Neuron (in vitro differentiated cells): ENCODE results near the gene MED15.

Experiments
- H2AFZ ChIP-seq: one replicate; pipeline ENCODE4 v1.6.1; 2013; ENCODE audit warnings: low read depth, mild to moderate bottlenecking, inconsistent platforms, low read length, moderate library complexity
- H3K27me3 ChIP-seq: one replicate; pipeline ENCODE4 v1.6.1; 2013; ENCODE audit warnings: low read length; ENCODE audit not compliant: insufficient read depth
- H3K36me3 ChIP-seq: one replicate; pipeline ENCODE4 v1.6.1; 2013; ENCODE audit warnings: low read length; ENCODE audit not compliant: insufficient read depth
- H3K4me1 ChIP-seq: one replicate; pipeline ENCODE4 v1.6.1; 2013; ENCODE audit warnings: low read length; ENCODE audit not compliant: insufficient read depth
- H3K4me3 ChIP-seq: 2 replicates; pipeline ENCODE4 v1.5.1; 2013; ENCODE audit warnings: mild to moderate bottlenecking, low read length, moderate library complexity
- H3K9me3 ChIP-seq: one replicate; pipeline ENCODE4 v1.6.1; 2013; ENCODE audit warnings: low read length

MED15 gene

DNA sequence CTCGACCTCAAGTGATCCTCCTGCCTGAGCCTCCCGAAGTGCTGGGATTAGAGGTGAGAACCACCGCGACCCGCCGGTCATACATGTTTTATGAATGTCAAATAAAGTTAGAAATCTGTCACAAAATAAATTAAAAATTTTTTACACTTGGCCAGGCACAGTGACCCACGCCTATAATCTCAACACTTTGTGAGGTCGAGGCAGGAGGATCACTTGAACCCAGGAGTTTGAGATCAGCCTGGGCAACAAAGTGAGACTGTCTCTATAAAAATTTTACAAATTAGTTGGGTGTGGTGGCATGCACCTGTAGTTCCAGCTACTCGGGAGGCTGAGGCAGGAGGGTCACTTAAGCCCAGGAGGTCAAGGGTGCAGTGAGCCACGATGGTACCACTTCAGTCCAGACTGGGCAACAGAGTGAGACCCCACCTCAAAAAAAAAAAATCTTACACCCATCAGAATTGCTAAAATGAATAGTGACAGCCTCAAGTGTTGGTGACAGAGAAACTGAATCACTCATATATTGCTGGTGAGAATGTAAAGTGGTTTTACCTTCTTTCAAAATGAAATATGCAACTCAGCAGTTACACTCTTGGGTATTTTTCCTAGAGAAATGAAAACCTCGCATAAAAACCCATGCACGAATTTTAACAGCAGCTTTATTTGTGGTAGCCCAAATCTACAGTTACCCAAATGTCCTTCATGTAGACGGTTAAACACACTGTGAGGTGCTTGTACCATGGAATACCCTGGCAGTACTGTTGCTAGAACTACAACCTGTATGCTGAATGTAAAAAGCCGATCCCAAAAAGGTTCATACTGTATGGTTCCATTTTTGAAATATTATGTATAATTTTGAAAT lies 55.4 kb downstream of the MED15 start:
- Histone ChIP-seq H2AFZ (no peak overlapping the region), H3K9me3 (peaks cover 12% of the 10 kb centered on the region), H3K4me3 (no peak overlapping the region), H3K4me1 (no peaks in the 10 kb centered on the region), H3K36me3 (peaks cover 55% of the 10 kb centered on the region), H3K27me3 (no peaks in the 10 kb centered on the region)

GRCh38 chr22:20563466-20563906 lies 56.1 kb downstream of the MED15 start:
- H3K9me3 ChIP-seq = peaks cover 8% of the 10 kb centered on the region
- no peaks in the 10 kb centered on the region for H3K4me1 ChIP-seq
- H3K27me3 ChIP-seq = no peaks in the 10 kb centered on the region
- H3K36me3 ChIP-seq = peaks cover 55% of the 10 kb centered on the region
- H3K4me3 ChIP-seq = no peak overlapping the region
- no peak overlapping the region for H2AFZ ChIP-seq

GRCh38 chr22:20563941-20564371 lies 56.5 kb downstream of the MED15 start:
- Histone ChIP-seq H2AFZ (no peak overlapping the region), H3K4me3 (no peak overlapping the region), H3K4me1 (no peaks in the 10 kb centered on the region), H3K36me3 (peaks cover 55% of the 10 kb centered on the region), H3K9me3 (peaks cover 3% of the 10 kb centered on the region), H3K27me3 (no peaks in the 10 kb centered on the region)

DNA sequence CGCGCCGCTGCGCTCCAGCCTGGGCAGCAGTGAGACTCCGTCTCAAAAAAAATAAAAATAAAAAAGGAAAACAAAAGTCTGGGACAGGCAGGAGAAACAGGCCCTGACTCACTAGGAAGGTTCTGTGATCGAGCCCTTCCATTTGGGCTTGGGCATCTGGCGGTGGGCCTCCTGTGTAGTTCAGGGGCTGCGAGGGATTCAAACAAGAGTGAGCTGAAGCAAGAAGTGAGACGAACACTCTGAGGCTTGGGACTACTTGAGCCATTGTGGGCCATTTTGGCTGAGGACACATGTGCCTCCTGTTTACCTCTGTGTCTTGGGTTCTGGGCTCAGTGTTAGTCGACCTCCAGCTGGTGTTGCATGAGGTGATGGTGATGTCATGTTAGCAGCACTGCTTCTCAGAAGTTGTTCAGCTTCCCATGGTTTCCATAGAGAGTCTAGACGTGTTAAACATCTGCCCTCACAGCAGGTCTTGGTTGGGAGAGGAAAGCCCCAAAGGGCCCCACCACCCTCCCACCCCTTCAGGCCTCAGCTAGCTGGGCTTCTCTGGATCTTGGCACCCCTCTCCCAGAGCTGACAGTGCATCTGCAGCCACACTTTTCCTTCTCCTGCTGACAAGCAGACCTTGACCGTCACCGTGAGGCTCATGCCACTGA lies 57.8 kb downstream of the MED15 start:
- no peaks in the 10 kb centered on the region for H3K4me1 ChIP-seq
- peaks cover 54% of the 10 kb centered on the region for H3K36me3 ChIP-seq
- no peak overlapping the region for H2AFZ ChIP-seq

GRCh38 chr22:20565761-20566160 lies 58.4 kb downstream of the MED15 start:
- peaks cover 55% of the 10 kb centered on the region for H3K36me3 ChIP-seq
- H2AFZ ChIP-seq = no peak overlapping the region
- no peaks in the 10 kb centered on the region for H3K9me3 ChIP-seq
- no peaks in the 10 kb centered on the region for H3K4me1 ChIP-seq
- H3K4me3 ChIP-seq = no peak overlapping the region
- H3K27me3 ChIP-seq = no peaks in the 10 kb centered on the region

More for the DNA sequence above, 57.8 kb downstream of the MED15 start:
- Histone ChIP-seq H3K27me3 (no peaks in the 10 kb centered on the region), H3K9me3 (no peaks in the 10 kb centered on the region), H3K4me3 (no peak overlapping the region)

DNA sequence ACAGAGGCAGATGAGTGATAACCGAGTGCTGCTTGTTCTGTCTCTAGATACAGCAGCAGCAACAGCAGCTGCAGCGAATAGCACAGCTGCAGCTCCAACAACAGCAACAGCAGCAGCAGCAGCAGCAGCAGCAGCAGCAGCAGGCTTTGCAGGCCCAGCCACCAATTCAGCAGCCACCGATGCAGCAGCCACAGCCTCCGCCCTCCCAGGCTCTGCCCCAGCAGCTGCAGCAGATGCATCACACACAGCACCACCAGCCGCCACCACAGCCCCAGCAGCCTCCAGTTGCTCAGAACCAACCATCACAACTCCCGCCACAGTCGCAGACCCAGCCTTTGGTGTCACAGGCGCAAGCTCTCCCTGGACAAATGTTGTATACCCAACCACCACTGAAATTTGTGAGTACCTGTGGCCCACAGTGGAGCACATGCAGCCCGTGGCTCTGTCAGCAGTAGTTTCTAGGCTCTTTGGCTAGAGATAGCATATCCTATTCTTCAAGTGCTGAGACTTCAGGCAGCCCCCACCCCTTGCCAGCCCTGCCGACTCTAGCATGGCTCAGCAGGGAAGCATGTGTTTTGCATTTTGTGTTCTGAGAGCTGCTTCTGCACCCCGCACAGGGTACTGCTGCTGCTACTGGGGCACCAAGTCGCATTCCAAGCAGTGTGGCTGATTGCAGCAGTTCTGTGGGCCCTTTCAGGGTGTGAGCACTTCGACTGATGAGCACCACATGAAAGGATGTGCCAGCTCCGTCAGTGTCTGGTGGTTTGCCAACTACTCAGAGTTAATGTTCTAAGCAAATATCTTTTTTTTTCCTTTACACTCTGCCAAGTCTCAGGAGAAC lies 59.2 kb downstream of the MED15 start:
- no peak overlapping the region for H3K4me3 ChIP-seq
- no peaks in the 10 kb centered on the region for H3K4me1 ChIP-seq
- H3K27me3 ChIP-seq = no peaks in the 10 kb centered on the region
- no peaks in the 10 kb centered on the region for H3K9me3 ChIP-seq
- no peak overlapping the region for H2AFZ ChIP-seq
- peaks cover 63% of the 10 kb centered on the region for H3K36me3 ChIP-seq

DNA sequence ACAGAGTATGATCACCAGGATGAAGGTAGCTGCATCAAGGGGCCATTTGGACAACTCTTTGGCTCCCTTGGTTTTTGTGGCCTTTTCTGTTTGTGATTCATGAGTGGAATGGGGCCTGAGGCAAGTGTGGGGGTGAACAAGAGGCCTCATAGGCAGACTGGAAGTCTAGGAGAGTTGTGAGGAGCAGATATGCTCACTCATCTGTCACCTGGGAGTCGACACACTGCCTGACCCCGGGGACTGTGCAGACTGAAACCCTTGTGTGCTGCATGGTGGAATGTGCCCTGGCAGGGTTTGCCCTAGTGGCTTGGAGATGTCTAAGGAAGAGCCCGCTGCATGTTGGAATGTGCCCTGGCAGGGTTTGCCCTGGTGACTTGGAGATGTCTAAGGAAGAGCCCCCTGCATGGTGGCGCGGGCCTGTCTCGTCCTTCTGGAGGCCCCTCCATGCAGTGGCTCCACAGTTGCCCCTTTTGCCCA lies 60.0 kb downstream of the MED15 start:
- Histone ChIP-seq H3K36me3 (peaks cover 66% of the 10 kb centered on the region), H2AFZ (no peak overlapping the region), H3K9me3 (no peaks in the 10 kb centered on the region), H3K4me3 (no peak overlapping the region), H3K4me1 (no peaks in the 10 kb centered on the region), H3K27me3 (no peaks in the 10 kb centered on the region)

- Histone ChIP-seq H3K9me3 (no peaks in the 10 kb centered on the region), H3K27me3 (no peaks in the 10 kb centered on the region), H3K36me3 (peaks cover 71% of the 10 kb centered on the region), H3K4me3 (no peak overlapping the region), H2AFZ (no peak overlapping the region), H3K4me1 (no peaks in the 10 kb centered on the region)
These were observed 60.6 kb downstream of the MED15 start for GRCh38 chr22:20567993-20568417.

- Histone ChIP-seq H3K27me3 (no peaks in the 10 kb centered on the region), H3K4me3 (no peak overlapping the region), H2AFZ (no peak overlapping the region), H3K4me1 (no peaks in the 10 kb centered on the region), H3K9me3 (no peaks in the 10 kb centered on the region), H3K36me3 (peaks cover 71% of the 10 kb centered on the region)
These were observed 61.2 kb downstream of the MED15 start for GRCh38 chr22:20568502-20569058.

DNA sequence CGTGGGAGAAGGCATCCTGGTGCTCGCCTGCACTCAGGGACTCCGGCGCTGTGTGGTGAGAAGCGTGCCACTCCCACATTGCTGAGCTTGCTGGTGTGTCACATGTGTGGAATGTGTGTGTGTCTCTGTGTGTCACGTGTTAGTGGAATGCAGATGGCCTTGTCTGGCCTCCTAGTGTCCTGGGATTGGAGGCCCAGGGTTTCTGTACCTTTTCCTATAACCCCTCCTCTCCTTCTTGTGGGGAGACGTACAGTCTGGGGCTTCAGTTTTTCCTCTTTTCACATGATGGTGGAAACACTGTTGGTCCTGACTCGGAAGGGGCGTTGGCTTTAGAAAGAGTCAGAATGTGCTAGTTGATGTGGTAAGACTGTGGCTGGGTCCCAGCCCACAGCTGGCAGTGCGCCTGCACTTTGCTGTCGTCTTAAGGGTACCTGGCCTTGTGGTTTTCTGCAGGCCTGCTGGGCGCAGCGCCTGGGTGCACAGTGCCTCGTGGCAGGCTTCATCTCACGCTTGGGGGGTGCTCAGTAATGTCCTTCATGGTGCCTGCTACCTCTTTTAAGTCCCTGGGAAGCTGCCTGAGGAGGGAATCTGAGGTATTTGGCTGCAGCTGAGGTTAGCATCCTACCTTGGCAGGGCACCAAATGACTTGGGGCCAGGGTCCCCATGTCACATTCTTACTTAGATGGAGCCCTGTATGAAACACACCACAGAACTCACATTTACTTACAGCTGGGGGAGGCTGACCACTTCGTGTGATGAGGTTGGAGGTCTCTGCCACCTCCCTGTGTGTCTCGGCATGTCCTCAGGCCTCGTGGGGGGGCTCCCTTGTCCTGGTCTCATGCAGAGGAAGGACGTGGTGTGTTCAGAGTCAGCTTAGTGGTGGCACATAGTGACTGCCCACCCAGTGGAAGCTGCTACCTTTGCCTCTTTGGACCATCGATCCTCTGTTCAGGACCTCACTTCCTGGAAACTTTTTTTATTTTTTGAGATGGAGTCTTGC lies 61.9 kb downstream of the MED15 start:
- no peak overlapping the region for H2AFZ ChIP-seq
- no peaks in the 10 kb centered on the region for H3K4me1 ChIP-seq
- H3K36me3 ChIP-seq = peaks cover 79% of the 10 kb centered on the region
- no peaks in the 10 kb centered on the region for H3K9me3 ChIP-seq
- H3K27me3 ChIP-seq = no peaks in the 10 kb centered on the region
- no peak overlapping the region for H3K4me3 ChIP-seq

GRCh38 chr22:20571078-20571503 lies 63.7 kb downstream of the MED15 start:
- Histone ChIP-seq H3K4me3 (no peak overlapping the region), H3K4me1 (no peaks in the 10 kb centered on the region), H2AFZ (no peak overlapping the region), H3K36me3 (peaks cover 86% of the 10 kb centered on the region), H3K9me3 (no peaks in the 10 kb centered on the region), H3K27me3 (no peaks in the 10 kb centered on the region)
